Measurements from ENCODE around the gene BBS7. TPM values are rescaled to one million over a fixed set of nuclear protein-coding genes. Genes with fewer than 3 reads are reported as not detected.

BBS7 gene
- total RNA-seq (10 to 100 TPM; 12.7 to 14.6 (median 13.6) TPM), polyA plus RNA-seq (10 to 100 TPM in 1 of 3 donors, 1 to 10 TPM in 2; 8.4 to 12.3 (median 9.6) TPM)

- Histone ChIP-seq H3K4me3 (peak within 1 kb of the TSS; percentile 59 to 91 (median 76)), H3K36me3 (peaks cover 0 to 18% (median 0%) of the 10 kb centered on the region in 4 donors), H3K27ac (peak within 1 kb of the TSS; percentile 86 to 97 (median 90)), H3K4me1 (peaks cover 0 to 14% (median 6%) of the 10 kb centered on the region in 4 donors), H3K9me3 (no peaks in the 10 kb centered on the region), H3K27me3 (no peaks in the 10 kb centered on the region)
- TF ChIP-seq CTCF (IDR thresholded peaks at IDR 0.05): no peak
- peak; percentile 56 to 65 for TF ChIP-seq POLR2A (IDR thresholded peaks at IDR 0.05)
- peak; percentile 81 to 95 (median 91) for TF ChIP-seq POLR2AphosphoS5 (IDR thresholded peaks at IDR 0.05)
- no peak for TF ChIP-seq EP300 (IDR thresholded peaks at IDR 0.05)
- WGBS, 2 donors: 0 to 1% methylated on average over 58 of the region's 58 CpGs
- intact Hi-C loops (cut with DNase I): loop anchor here (5.0 kb wide), 4 partner anchors 48 to 282 kb away; partner anchors contain the start of genes ANXA5, BLTP1, CCNA2 and EXOSC9
- DNase-seq: peak; percentile 99
Observed at GRCh38 chr4:121869841-121870822, at the start of gene BBS7. Gene BBS7, minus strand, starts transcription at chr4:121870474. Its CDS starts 161 bp downstream, at chr4:121870313.

GRCh38 chr4:121913667-121914066 lies 43.4 kb upstream of the BBS7 start:
- no peak for DNase-seq
- intact Hi-C loops (cut with DNase I): no loop called here
- no peaks in the 10 kb centered on the region for H3K36me3 ChIP-seq
- no peak for TF ChIP-seq POLR2A (IDR thresholded peaks at IDR 0.05)
- no peak for TF ChIP-seq EP300 (IDR thresholded peaks at IDR 0.05)
- no peak for TF ChIP-seq POLR2AphosphoS5 (IDR thresholded peaks at IDR 0.05)
- no peak for TF ChIP-seq CTCF (IDR thresholded peaks at IDR 0.05)
- H3K9me3 ChIP-seq: no peaks in the 10 kb centered on the region
- 80 to 85% methylated on average over 2 of the region's 2 CpGs for WGBS, 2 donors
- H3K4me1 ChIP-seq: no peaks in the 10 kb centered on the region
- no peak overlapping the region for H3K27ac ChIP-seq
- H3K27me3 ChIP-seq: no peaks in the 10 kb centered on the region
- no peak overlapping the region for H3K4me3 ChIP-seq

- no peak for DNase-seq
- no peaks in the 10 kb centered on the region for H3K27me3 ChIP-seq
- no peak overlapping the region for H3K4me3 ChIP-seq
- no peaks in the 10 kb centered on the region for H3K9me3 ChIP-seq
- no peaks in the 10 kb centered on the region for H3K4me1 ChIP-seq
- TF ChIP-seq CTCF (IDR thresholded peaks at IDR 0.05) (no peak), POLR2A (IDR thresholded peaks at IDR 0.05) (no peak), POLR2AphosphoS5 (IDR thresholded peaks at IDR 0.05) (no peak), EP300 (IDR thresholded peaks at IDR 0.05) (no peak)
- WGBS, 2 donors: 94 to 96% methylated on average over 1 of the region's 1 CpG
- intact Hi-C loops (cut with DNase I): no loop called here
- no peaks in the 10 kb centered on the region for H3K36me3 ChIP-seq
- H3K27ac ChIP-seq: no peak overlapping the region
Observed at GRCh38 chr4:121908346-121908745, 38.1 kb upstream of the BBS7 start.

- Histone ChIP-seq H3K27ac (no peak overlapping the region), H3K9me3 (no peaks in the 10 kb centered on the region), H3K27me3 (no peaks in the 10 kb centered on the region), H3K36me3 (no peaks in the 10 kb centered on the region), H3K4me1 (no peaks in the 10 kb centered on the region), H3K4me3 (no peak overlapping the region)
- TF ChIP-seq EP300 (IDR thresholded peaks at IDR 0.05) (no peak), POLR2A (IDR thresholded peaks at IDR 0.05) (no peak), CTCF (IDR thresholded peaks at IDR 0.05) (peak in 3 of 4 experiments; percentile 51 to 59 (median 57)), POLR2AphosphoS5 (IDR thresholded peaks at IDR 0.05) (no peak)
- WGBS, 2 donors: 63 to 65% methylated on average over 4 of the region's 4 CpGs
- intact Hi-C loops (cut with DNase I): no loop called here
- DNase-seq: no peak
Observed at GRCh38 chr4:121900132-121900983, 30.1 kb upstream of the BBS7 start.

Data from sigmoid colon (tissue), 7 donors.